CD4-positive, alpha-beta T cell treated with Interleukin-12 subunit alpha and Interleukin-12 subunit beta, for 1 hour (primary cell): ENCODE data around the gene CALCR.

Experiments used
- DNase-seq: peaks from one replicate; pipeline ENCODE4 v3.0.0-alpha.2; 2020

Gene CALCR

DNA sequence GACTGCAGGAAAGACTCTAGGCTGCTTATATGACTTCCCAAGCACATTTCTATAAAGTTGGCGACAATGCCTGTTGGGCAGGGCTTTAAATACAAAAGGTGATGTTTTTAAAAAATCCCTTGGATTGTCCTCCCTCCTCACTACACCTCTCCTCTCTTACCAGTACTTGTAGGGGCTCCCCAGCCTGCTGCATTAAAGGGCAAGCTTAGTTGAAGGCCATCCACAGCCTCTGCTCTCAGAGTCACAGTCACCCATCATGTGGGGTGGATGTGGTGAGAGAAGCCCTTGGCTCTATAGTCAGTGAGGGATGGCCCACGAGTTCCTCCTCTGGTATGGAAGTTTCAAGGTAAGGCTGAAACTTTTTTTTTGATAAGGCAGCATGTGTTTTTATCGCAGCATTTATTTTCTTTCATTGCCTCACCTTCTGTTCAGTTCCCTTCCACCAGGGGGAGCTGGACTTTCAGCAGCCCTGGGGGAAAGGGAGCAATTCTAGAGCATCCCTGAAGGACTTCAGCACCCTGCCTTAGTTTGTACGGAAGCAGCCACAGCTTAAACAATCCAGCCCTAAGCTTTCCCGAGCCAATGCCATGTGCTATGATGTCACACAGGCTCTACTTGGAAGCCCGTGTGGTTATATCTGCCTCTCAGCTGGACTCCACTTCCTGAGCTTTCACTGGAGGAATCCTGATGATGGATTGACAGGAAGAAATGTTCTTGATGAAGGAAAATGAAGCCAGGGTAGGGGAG, 131.9 kb downstream of the CALCR start:
- peak; percentile 25 for DNase-seq

DNA sequence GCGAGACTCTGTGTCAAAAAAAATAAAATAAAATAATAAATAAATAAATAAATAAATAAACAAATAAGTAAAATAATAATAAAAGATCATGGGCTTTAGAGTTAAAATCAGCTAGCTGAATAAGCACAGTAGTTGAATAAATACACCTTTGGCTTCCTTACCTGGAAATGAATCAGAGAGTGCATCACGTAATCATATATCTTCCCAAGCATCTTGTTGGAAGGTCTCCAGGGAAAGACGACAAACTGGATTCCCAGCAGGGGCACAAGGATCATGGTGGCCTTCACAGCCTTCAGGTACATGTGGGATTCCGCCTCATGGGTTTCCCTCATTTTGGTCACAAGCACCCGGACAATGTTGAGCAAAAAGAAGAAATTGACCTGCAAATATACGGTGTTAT, 138.7 kb downstream of the CALCR start:
- DNase-seq = no peak

- no peak for DNase-seq
These were observed 142.4 kb downstream of the CALCR start for GRCh38 chr7:93432130-93432529.

GRCh38 chr7:93430917-93431588, 143.5 kb downstream of the CALCR start:
- no peak for DNase-seq

DNA sequence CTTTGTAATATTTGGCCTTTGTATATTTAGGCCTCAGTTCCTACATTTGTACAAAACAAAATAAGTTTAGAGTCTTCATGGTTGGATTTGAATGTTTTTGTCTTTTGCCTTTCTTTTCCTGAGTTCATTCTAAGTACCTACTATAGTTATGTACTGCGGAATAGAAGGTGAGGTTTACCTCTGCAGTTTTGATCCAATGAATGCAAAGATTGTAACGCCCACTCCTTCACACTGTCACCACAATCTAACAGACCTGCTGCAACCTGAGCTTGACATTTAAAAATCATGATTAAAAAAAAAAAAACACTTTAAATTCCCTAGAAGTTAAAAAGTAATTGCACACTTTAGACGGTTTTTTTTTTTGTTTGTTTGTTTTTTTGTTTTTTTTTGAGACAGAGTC, 145.0 kb downstream of the CALCR start:
- no peak for DNase-seq

DNA sequence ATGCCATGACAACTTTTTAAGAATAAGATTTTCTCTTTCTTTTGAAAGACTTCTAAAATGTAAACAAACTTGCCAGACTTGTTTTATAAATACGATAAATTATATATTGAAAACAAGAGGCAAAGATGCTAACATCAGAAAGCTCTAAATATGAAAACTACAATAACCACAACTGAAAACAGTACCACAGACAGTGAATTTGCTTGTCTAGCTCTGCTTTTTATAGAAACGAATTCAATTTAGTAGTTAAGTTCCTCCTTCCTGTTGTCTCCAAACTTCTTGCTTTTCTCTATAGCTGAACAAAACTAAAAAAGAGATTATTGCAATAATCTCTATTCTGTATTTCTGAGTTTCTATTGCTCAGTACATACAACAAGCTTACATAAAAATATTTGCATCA, 147.4 kb downstream of the CALCR start:
- DNase-seq = no peak

GRCh38 chr7:93426155-93426696, 148.3 kb downstream of the CALCR start:
- DNase-seq = no peak

GRCh38 chr7:93414574-93414973, 159.9 kb downstream of the CALCR start:
- DNase-seq = no peak

DNA sequence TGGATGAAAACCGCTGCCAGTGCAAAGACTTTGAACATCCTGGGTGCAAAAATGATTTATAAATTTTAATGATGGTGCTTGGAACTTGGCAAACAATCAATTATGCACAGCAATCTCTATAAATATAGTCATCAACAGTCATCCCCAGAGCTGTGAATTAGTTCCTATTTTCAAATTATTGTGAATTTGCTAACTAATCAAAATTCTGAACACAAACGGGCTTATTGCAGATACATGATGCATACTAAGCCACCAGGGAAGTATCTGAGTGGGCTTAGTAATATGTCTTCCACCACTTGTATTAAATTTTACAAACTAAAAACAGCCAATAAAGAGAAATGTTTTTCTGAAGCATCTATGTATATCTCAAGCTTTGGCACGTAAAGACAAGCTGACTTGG, 165.2 kb downstream of the CALCR start:
- DNase-seq = no peak

DNA sequence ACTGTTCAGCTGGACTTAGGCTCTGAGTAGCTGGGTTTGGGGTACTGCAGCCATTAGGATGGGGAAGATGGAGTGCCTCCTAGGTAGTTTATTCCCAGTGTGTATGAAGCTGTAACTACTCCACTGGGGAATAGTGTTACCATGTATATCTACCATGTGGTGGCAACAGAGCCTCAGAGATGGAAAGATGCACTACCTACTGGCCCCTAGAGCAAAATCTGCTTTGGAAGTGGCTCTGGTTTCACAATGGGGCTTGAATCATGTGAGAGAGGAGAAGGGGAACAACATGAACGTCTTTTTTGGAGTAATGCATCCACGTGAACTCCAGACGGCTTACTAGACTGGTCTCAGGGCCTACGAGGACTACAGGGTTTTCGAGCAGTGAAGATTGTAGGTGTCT, 167.3 kb downstream of the CALCR start:
- DNase-seq = no peak

DNA sequence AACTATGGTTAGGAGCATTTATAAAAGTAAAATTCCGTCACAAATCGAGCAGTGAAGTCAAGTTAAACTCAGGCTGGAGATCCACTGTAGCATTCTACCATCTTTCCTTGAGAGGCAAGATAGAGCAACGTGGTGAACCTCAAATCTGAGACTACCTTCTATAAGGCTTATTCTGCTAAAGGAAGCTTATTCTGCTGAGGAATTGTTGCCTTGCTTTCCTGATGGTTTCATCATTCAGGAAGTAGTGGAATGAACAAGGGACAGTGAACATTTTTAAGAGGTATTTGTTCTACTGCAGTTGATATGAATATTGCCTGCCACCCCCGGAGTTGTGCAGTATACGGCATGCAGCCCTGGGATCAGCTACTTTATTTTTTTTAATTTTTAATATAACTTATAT, 171.6 kb downstream of the CALCR start:
- no peak for DNase-seq

DNA sequence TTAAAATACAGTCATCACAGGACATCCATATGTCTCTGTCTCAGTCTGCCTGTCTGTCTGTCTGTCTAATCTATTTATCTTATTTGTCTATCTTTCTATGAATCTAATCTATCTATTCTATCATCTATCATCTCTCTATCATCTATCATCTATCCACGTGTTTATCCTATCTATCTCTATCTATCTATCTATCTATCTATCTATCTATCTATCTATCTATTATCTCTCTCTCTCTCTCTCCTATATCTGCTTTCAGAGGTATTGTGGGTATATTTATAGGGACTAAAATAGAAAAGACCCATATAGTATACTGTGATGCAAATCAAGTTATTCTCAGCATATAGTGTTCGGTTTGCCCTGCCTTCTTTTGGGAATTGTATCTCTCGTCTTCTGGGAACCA, 174.9 kb downstream of the CALCR start:
- no peak for DNase-seq

GRCh38 chr7:93392984-93393383, 181.5 kb downstream of the CALCR start:
- no peak for DNase-seq

GRCh38 chr7:93390660-93391059, 183.9 kb downstream of the CALCR start:
- no peak for DNase-seq

DNA sequence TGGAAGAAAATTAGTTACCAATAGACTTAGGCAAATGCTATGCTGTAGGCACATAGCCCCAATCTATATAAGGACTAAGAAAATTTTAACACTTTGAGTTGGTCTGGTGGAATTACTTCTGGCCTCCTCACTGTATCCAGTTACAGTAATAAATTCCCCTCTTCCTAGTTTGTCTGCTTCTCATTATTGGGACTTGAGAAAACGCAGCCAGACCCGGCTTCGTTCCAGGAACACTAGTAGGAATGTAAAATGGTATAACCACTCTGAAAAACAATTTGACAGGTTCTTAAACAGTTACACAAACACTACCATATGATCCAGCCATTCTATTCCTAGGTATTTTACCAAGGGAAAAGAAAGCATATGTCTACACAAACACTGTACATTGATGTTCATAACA, 192.2 kb downstream of the CALCR start:
- no peak for DNase-seq

DNA sequence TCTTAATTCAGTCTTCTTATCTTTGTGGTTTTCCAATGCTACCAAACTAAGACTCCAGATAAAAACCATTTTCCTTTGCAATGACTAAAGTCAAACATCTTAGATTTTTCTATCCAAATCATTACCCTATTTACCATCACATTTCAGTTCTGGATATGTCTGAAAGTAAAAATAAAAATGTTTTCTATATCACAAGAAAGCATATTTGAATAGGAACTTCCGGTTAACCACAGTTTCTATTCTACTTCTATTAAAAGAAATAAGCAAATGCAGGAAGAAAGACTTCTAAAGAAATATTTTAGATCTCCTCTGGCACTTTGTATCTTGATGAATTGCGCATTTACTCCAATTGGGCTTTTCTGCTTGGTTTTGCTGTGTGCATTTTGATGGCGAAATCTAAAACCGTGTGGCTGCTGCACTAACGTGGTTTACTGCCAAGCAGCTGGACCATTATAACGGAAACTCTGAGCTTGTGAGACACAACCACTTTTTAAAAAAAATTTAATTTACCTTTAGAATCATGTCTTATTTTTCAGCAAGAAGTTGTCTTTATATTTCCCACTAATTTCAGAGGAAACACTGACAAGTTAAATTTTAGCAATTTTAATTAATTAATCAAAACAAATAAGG, 196.3 kb downstream of the CALCR start:
- DNase-seq = no peak

- DNase-seq = no peak
These were observed 198.9 kb downstream of the CALCR start for GRCh38 chr7:93375603-93376002.
